H1 (cell line): ENCODE measurements around the gene MYL5. TPM values are rescaled to one million over a fixed set of nuclear protein-coding genes. Genes with fewer than 3 reads are reported as not detected.

ENCODE experiments used
- CTCF ChIA-PET: fragments of 300-600 bp; sonication (Branson Sonifier 250); formaldehyde crosslinking; loops from one replicate; lab custom pipeline; 2021; ENCODE audit not compliant: partially characterized antibody; lab: Charles Lee
- POLR2A ChIA-PET: fragments of 300-600 bp; sonication (Branson Sonifier 250); formaldehyde crosslinking; loops from one replicate; lab custom pipeline; 2021; ENCODE audit warnings: inconsistent platforms; ENCODE audit not compliant: partially characterized antibody; lab: Charles Lee
- DNase-seq, 2 experiments: peaks; one replicate each; pipeline versions ENCODE4 v3.0.0 to v3.0.0-alpha.2; 2010 to 2022; ENCODE audit warnings: low spot score in 2 of 2, low read depth in 1 of 2, mixed read lengths in 1 of 2
- FAIRE-seq: peaks from 2 replicates; lab custom pipeline; 2011; peaks lifted over from hg19 to GRCh38; lab: Jason Lieb, UNC
- H2AFZ ChIP-seq: 2 replicates; pipeline ENCODE4 v1.8.1; 2012; ENCODE audit warnings: low read length, inconsistent platforms
- H2AK5ac ChIP-seq: 2 replicates; pipeline ENCODE4 v1.6.1; 2013; ENCODE audit warnings: low read depth, low read length
- H2BK120ac ChIP-seq: replicated peaks from 2 replicates; pipeline ENCODE3; 2013; ENCODE audit warnings: low read depth, low read length, inconsistent platforms
- H2BK12ac ChIP-seq: 2 replicates; pipeline ENCODE4 v1.6.1; 2013; ENCODE audit warnings: low read depth, low read length
- H2BK15ac ChIP-seq: 2 replicates; pipeline ENCODE4 v1.6.1; 2013; ENCODE audit warnings: low read length
- H2BK20ac ChIP-seq: 2 replicates; pipeline ENCODE4 v1.6.1; 2013; ENCODE audit warnings: low read length
- H2BK5ac ChIP-seq: 2 replicates; pipeline ENCODE4 v1.6.1; 2013; ENCODE audit warnings: low read depth, low read length
- H3K14ac ChIP-seq: 2 replicates; pipeline ENCODE4 v1.6.1; 2013; ENCODE audit warnings: inconsistent platforms; ENCODE audit not compliant: insufficient read length
- H3K18ac ChIP-seq: 2 replicates; pipeline ENCODE4 v1.6.1; 2013; ENCODE audit warnings: low read length; ENCODE audit errors: extremely low read depth
- H3K23ac ChIP-seq: 2 replicates; pipeline ENCODE4 v1.6.1; 2013; ENCODE audit warnings: inconsistent platforms; ENCODE audit not compliant: insufficient read length
- H3K23me2 ChIP-seq: 2 replicates; pipeline ENCODE4 v1.6.1; 2013; ENCODE audit warnings: low read depth, low read length
- H3K27ac ChIP-seq: 2 replicates; pipeline ENCODE4 v1.6.1; 2011; ENCODE audit warnings: low read depth, low read length, inconsistent platforms
- H3K27me3 ChIP-seq, 4 experiments: replicated peaks in 1 of 4; 1 replicate in 1 of 4; 2 replicates in 3 of 4; pipeline versions ENCODE4 v1.6.1 to v1.8.1; 2011 to 2013; ENCODE audit warnings: low read length in 3 of 4, mild to moderate bottlenecking in 3 of 4, inconsistent platforms in 2 of 4, mixed read lengths in 2 of 4, moderate library complexity in 1 of 4; ENCODE audit not compliant: control insufficient read depth in 3 of 4, insufficient read depth in 3 of 4; ENCODE audit errors: extremely low read depth in 1 of 4
- H3K36me3 ChIP-seq, 4 experiments: 2 replicates each; pipeline versions ENCODE4 v1.6.1 to v1.8.1; 2011 to 2013; ENCODE audit warnings: mild to moderate bottlenecking in 4 of 4, low read length in 3 of 4, moderate library complexity in 2 of 4, control low read depth in 1 of 4, inconsistent platforms in 1 of 4; ENCODE audit not compliant: insufficient read depth in 4 of 4, control insufficient read depth in 2 of 4
- H3K4ac ChIP-seq: replicated peaks from 2 replicates; pipeline ENCODE3; 2013; ENCODE audit warnings: low read length, low read depth, mixed read lengths, inconsistent platforms; ENCODE audit not compliant: insufficient read length
- H3K4me1 ChIP-seq, 4 experiments: replicated peaks in 1 of 4; 1 replicate in 1 of 4; 2 replicates in 3 of 4; pipeline versions ENCODE4 v1.6.1 to v1.8.1; 2011 to 2013; ENCODE audit warnings: low read length in 3 of 4, inconsistent platforms in 2 of 4, mixed read lengths in 1 of 4; ENCODE audit not compliant: insufficient read depth in 4 of 4, control insufficient read depth in 3 of 4
- H3K4me2 ChIP-seq, 2 experiments: 2 replicates each; pipeline versions ENCODE4 v1.6.1 to v1.8.1; 2011 to 2013; ENCODE audit warnings: low read depth in 2 of 2, low read length in 2 of 2, control low read depth in 1 of 2, inconsistent platforms in 1 of 2, mild to moderate bottlenecking in 1 of 2; ENCODE audit not compliant: insufficient read depth in 1 of 2
- H3K4me3 ChIP-seq, 4 experiments: fragments of 200-600, 300-600 bp in 1 of 4; sonication (generic), shearing (Covaris generic), sonication (Bioruptor Twin) in 1 of 4; 2 replicates each; pipeline versions ENCODE4 v1.5.1 to v1.8.1; 2011 to 2016; ENCODE audit warnings: low read length in 4 of 4, low read depth in 3 of 4, control low read depth in 2 of 4, inconsistent platforms in 2 of 4, mild to moderate bottlenecking in 2 of 4, mixed read lengths in 1 of 4, moderate library complexity in 1 of 4; ENCODE audit not compliant: insufficient read depth in 2 of 4; ENCODE audit errors: extremely low read depth in 1 of 4
- H3K56ac ChIP-seq: replicated peaks from 2 replicates; pipeline ENCODE3; 2013; ENCODE audit warnings: low read depth, mild to moderate bottlenecking, mixed read lengths, low read length, inconsistent platforms; ENCODE audit not compliant: insufficient read length
- H3K79me1 ChIP-seq: 2 replicates; pipeline ENCODE4 v1.6.1; 2013; ENCODE audit warnings: low read depth, low read length, control low read depth
- H3K79me2 ChIP-seq, 2 experiments: 2 replicates each; pipeline versions ENCODE4 v1.6.1 to v1.8.1; 2012 to 2013; ENCODE audit warnings: low read length in 2 of 2, mild to moderate bottlenecking in 2 of 2, inconsistent platforms in 1 of 2; ENCODE audit not compliant: insufficient read depth in 2 of 2, control insufficient read depth in 1 of 2
- H3K9ac ChIP-seq, 4 experiments: replicated peaks in 1 of 4; 1 replicate in 1 of 4; 2 replicates in 3 of 4; pipeline versions ENCODE4 v1.6.1 to v1.8.1; 2011 to 2013; ENCODE audit warnings: low read depth in 3 of 4, low read length in 3 of 4, control low read depth in 2 of 4, mild to moderate bottlenecking in 2 of 4, moderate library complexity in 2 of 4, inconsistent platforms in 1 of 4; ENCODE audit errors: extremely low read depth in 1 of 4
- H3K9me3 ChIP-seq, 2 experiments: 2 replicates each; pipeline versions ENCODE4 v1.6.1 to v1.8.1; 2012 to 2013; ENCODE audit warnings: mild to moderate bottlenecking in 2 of 2, moderate library complexity in 2 of 2, control low read depth in 1 of 2, inconsistent platforms in 1 of 2, low read depth in 1 of 2, low read length in 1 of 2, mixed read lengths in 1 of 2; ENCODE audit not compliant: insufficient read depth in 2 of 2
- H4K20me1 ChIP-seq, 2 experiments: replicated peaks in 1 of 2; 2 replicates each; pipeline versions ENCODE3 to v1.8.1; 2011 to 2013; ENCODE audit warnings: inconsistent platforms in 2 of 2, low read length in 2 of 2, mild to moderate bottlenecking in 1 of 2; ENCODE audit not compliant: insufficient read depth in 2 of 2, control insufficient read depth in 1 of 2
- H4K5ac ChIP-seq: 2 replicates; pipeline ENCODE4 v1.6.1; 2013; ENCODE audit warnings: low read length, low read depth, mixed read lengths, inconsistent platforms; ENCODE audit not compliant: insufficient read length
- H4K8ac ChIP-seq: 2 replicates; pipeline ENCODE4 v1.8.0; 2013; ENCODE audit warnings: mild to moderate bottlenecking, moderate library complexity, low read length, inconsistent platforms; ENCODE audit not compliant: insufficient read depth; ENCODE audit errors: extremely low read depth
- H4K91ac ChIP-seq: replicated peaks from 2 replicates; pipeline ENCODE3; 2013; ENCODE audit warnings: low read length, mixed read lengths, inconsistent platforms; ENCODE audit not compliant: insufficient read length
- WGBS, 2 experiments: shearing (Covaris generic) in 1 of 2; methylation state at CpG; one replicate each; pipeline versions ENCODE4 v1.1.6 to v1.1.7; 2013 to 2015; ENCODE audit warnings: low lambda C conversion rate in 2 of 2, mixed read lengths in 2 of 2, inconsistent platforms in 1 of 2, low coverage in 1 of 2, missing lambda C conversion rate in 1 of 2; ENCODE audit not compliant: insufficient replicate concordance in 2 of 2, insufficient coverage in 1 of 2, insufficient read length in 1 of 2; ENCODE audit errors: extremely low coverage in 1 of 2, missing lambda C conversion rate in 1 of 2; 5-methylcytosine and 5-hydroxymethylcytosine counted together
- polyA plus RNA-seq, 7 experiments: library from polyadenylated mRNA; depleted of rRNA in 3 of 7; stranded (reverse) in 5 of 7; unstranded in 2 of 7; fragments of >200 nt in 5 of 7; fragments of 200-250 nt in 2 of 7; gene quantifications; 1 replicate in 5 of 7; 2 replicates in 1 of 7; 4 replicates in 1 of 7; pipeline versions ENCODE4 v1.2.1 to v1.2.3, GENCODE V29; 2011 to 2013; ENCODE audit warnings: missing spikeins in 2 of 7, mixed read lengths in 2 of 7
- total RNA-seq: library from RNA; stranded (reverse); fragmentation: NEBNext Ultra II Directional; extraction: Animal tissue kit (Norgen Biotek cat#: 25700); gene quantifications from 2 replicates; pipeline ENCODE4 v1.2.1, GENCODE V29; 2021

Gene MYL5
- total and polyA plus RNA-seq, 2 of the 8 experiments (the other 6 are each of a cell fraction or from before 2014, with no cell fraction given) = 5.7 to 6.8 TPM

GRCh38 chr4:630656-631055, 43.7 kb upstream of the MYL5 start:
- CTCF ChIA-PET = interaction anchor here (1.3 to 1.4 kb wide), 2 partner anchors 26 to 28 kb away, joined by 3 read pairs; no protein-coding TSS in a partner anchor
- DNase-seq (no peak), FAIRE-seq (no peak)
- Histone ChIP-seq H2BK120ac (no peak overlapping the region), H3K4me3 (no peak overlapping the region), H3K36me3 (no peaks in the 10 kb centered on the region), H3K27ac (no peak overlapping the region), H2BK5ac (no peak overlapping the region), H4K91ac (no peak overlapping the region), H3K79me1 (no peaks in the 10 kb centered on the region), H4K5ac (no peak overlapping the region), H3K79me2 (no peaks in the 10 kb centered on the region), H3K23ac (no peak overlapping the region), H4K20me1 (peaks cover 0 to 2% of the 10 kb centered on the region in 2 experiments), H2AK5ac (no peak overlapping the region), H3K9me3 (peaks cover 10 to 11% of the 10 kb centered on the region in 2 experiments; a peak in 3 of 4 replicates), H3K18ac (no peak overlapping the region), H3K56ac (no peak overlapping the region), H3K4ac (no peak overlapping the region), H4K8ac (no peak overlapping the region), H2BK12ac (no peak overlapping the region), H2BK15ac (no peak overlapping the region), H3K23me2 (no peaks in the 10 kb centered on the region), H3K27me3 (no peaks in the 10 kb centered on the region; a peak in 1 of 7 replicates), H3K14ac (no peak overlapping the region), H2AFZ (no peak overlapping the region), H3K9ac (no peak overlapping the region), H3K4me1 (peaks cover 0 to under 1% (median 0%) of the 10 kb centered on the region in 4 experiments; a peak in 3 of 7 replicates), H2BK20ac (no peak overlapping the region), H3K4me2 (no peak overlapping the region)
- WGBS, 2 experiments = 83% methylated on average over 5 of the region's 9 CpGs; no CpG with 5 or more reads in 1 of the 2 experiments
- POLR2A ChIA-PET = no interaction called here
